Testis (tissue), 3 donors: Measurements from ENCODE around the gene PFDN2. TPM values are rescaled to one million over a fixed set of nuclear protein-coding genes. Genes with fewer than 3 reads are reported as not detected.

Source experiments
- DNase-seq: peaks from one replicate; pipeline ENCODE4 v3.0.0-alpha.2; 2019
- H3K27ac ChIP-seq, 2 donors: fragments of 200-600 bp; sonication (generic); one replicate each; pipeline ENCODE4 v1.5.1; 2019
- H3K27me3 ChIP-seq: fragments of 200-600 bp; sonication (generic); one replicate; pipeline ENCODE4 v1.5.1; 2019
- H3K36me3 ChIP-seq: fragments of 200-600 bp; sonication (generic); one replicate; pipeline ENCODE4 v1.5.1; 2017; ENCODE audit warnings: low read depth; ENCODE audit errors: missing control alignments
- H3K4me1 ChIP-seq: fragments of 200-600 bp; sonication (generic); one replicate; pipeline ENCODE4 v1.5.1; 2019
- H3K4me3 ChIP-seq, 2 donors: fragments of 200-600 bp; sonication (generic); one replicate each; pipeline ENCODE4 v1.5.1; 2017 to 2019
- H3K9me3 ChIP-seq: fragments of 200-600 bp; sonication (generic); one replicate; pipeline ENCODE4 v1.5.1; 2017
- CTCF ChIP-seq, 3 experiments: fragments of 450-650 bp in 2 of 3; fragments of 200-600 bp in 1 of 3; sonication (generic) in 1 of 3; IDR thresholded peaks; one replicate each; pipeline ENCODE4 v1.5.1; 2016 to 2019; ENCODE audit warnings: antibody characterized with exemption in 3 of 3, mild to moderate bottlenecking in 2 of 3, moderate library complexity in 1 of 3
- POLR2A ChIP-seq: fragments of 450-650 bp; IDR thresholded peaks from one replicate; pipeline ENCODE4 v1.6.1; 2017; ENCODE audit warnings: antibody characterized with exemption, mild to moderate bottlenecking, moderate library complexity
- WGBS, 2 donors: methylation state at CpG; one replicate each; pipeline ENCODE4 v1.1.5; 2018; 5-methylcytosine and 5-hydroxymethylcytosine counted together
- intact Hi-C: fragments of 100-400 bp; cut with DNase I; formaldehyde crosslinking; loops from one replicate; pipeline ENCODE4 v1.15.1; 2023; ENCODE audit warnings: low total_unique reads
- polyA plus RNA-seq: library from polyadenylated mRNA; stranded (reverse); fragments of 350-450 nt; fragmentation: Illumina TruSeq; extraction: RNeasy Lipid Tissue Mini Kit (QIAGEN cat#74804); gene quantifications from one replicate; pipeline ENCODE4 v1.2.3, GENCODE V29; 2014; ENCODE audit warnings: low read depth, low replicate concordance; ENCODE audit not compliant: insufficient read depth
- total RNA-seq, 2 donors: library from RNA; depleted of rRNA; stranded (reverse); fragments of >200 nt; gene quantifications; one replicate each; pipeline ENCODE4 v1.2.3, GENCODE V29; 2016

PFDN2 gene
- total and polyA plus RNA-seq, 3 donors from 2014 or later: 76.8 to 96.3 (median 88.6) TPM

- WGBS, 2 donors: 83 to 86% methylated on average over 4 of the region's 4 CpGs
- intact Hi-C loops: no loop called here
- H3K9me3 ChIP-seq: no peaks in the 10 kb centered on the region
- no peak for DNase-seq
- no peaks in the 10 kb centered on the region for H3K36me3 ChIP-seq
- no peak overlapping the region for H3K27ac ChIP-seq
- H3K4me3 ChIP-seq: no peak overlapping the region
- peaks cover 14% of the 10 kb centered on the region for H3K4me1 ChIP-seq
- H3K27me3 ChIP-seq: no peaks in the 10 kb centered on the region
- TF ChIP-seq CTCF (IDR thresholded peaks at IDR 0.05) (no peak), POLR2A (no peak)
Measured at GRCh38 chr1:161128591-161129420, 11.0 kb upstream of the PFDN2 start.

- TF ChIP-seq POLR2A (no peak), CTCF (IDR thresholded peaks at IDR 0.05) (no peak)
- Histone ChIP-seq H3K27me3 (no peaks in the 10 kb centered on the region), H3K9me3 (no peaks in the 10 kb centered on the region), H3K4me3 (no peak overlapping the region), H3K4me1 (peaks cover 9% of the 10 kb centered on the region), H3K27ac (no peak overlapping the region), H3K36me3 (no peaks in the 10 kb centered on the region)
- intact Hi-C loops: no loop called here
- WGBS, 2 donors: 86 to 94% methylated on average over 2 of the region's 2 CpGs
- no peak for DNase-seq
Measured at GRCh38 chr1:161127649-161128048, 9.8 kb upstream of the PFDN2 start.

- TF ChIP-seq CTCF (IDR thresholded peaks at IDR 0.05) (no peak), POLR2A (no peak)
- 75 to 84% methylated on average over 6 of the region's 6 CpGs for WGBS, 2 donors
- H3K9me3 ChIP-seq: no peaks in the 10 kb centered on the region
- no peaks in the 10 kb centered on the region for H3K27me3 ChIP-seq
- DNase-seq: no peak
- H3K4me3 ChIP-seq: no peak overlapping the region
- intact Hi-C loops: no loop called here
- H3K27ac ChIP-seq: no peak overlapping the region
- no peaks in the 10 kb centered on the region for H3K36me3 ChIP-seq
- peaks cover 14% of the 10 kb centered on the region for H3K4me1 ChIP-seq
Measured at GRCh38 chr1:161122967-161123366, 5.1 kb upstream of the PFDN2 start.

- no peak for TF ChIP-seq CTCF (IDR thresholded peaks at IDR 0.05)
- TF ChIP-seq POLR2A: no peak
- Histone ChIP-seq H3K4me1 (peaks cover 19% of the 10 kb centered on the region), H3K4me3 (no peak overlapping the region), H3K27ac (no peak overlapping the region), H3K9me3 (no peaks in the 10 kb centered on the region), H3K36me3 (no peaks in the 10 kb centered on the region), H3K27me3 (no peaks in the 10 kb centered on the region)
- 68 to 73% methylated on average over 4 of the region's 4 CpGs for WGBS, 2 donors
- DNase-seq: no peak
- intact Hi-C loops: no loop called here
Measured at GRCh38 chr1:161121834-161122233, 4.0 kb upstream of the PFDN2 start.
